ENCODE data around the gene GPR83.

GPR83 gene

DNA sequence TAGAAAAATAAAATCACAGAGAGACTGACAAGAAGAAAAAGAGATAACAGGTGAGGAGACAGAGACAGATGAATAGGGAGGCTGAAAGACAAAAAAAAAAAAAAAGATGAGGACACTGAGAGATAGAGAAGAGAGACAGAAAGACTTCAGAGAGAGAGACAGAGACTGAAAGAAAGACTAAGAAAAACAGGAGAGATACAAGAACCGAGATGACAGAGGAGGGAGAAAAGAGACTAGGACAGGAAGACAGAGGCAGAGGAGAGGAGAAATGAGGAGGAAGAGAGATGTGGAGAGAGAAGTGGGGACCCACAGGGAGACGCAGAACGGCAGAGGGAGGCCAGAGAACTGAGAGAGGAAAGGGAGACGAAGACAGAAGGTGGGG is 771 bp downstream of the GPR83 start:
- TF ChIP-seq EGR1 (IDR thresholded peaks at IDR 0.05) = no peak
- no peak for TF ChIP-seq EP300 (IDR thresholded peaks at IDR 0.05; ENCODE audit: borderline replicate concordance)
- no peak for TF ChIP-seq CEBPB (IDR thresholded peaks at IDR 0.05)
- TF ChIP-seq NFIC (IDR thresholded peaks at IDR 0.05) = no peak
- TF ChIP-seq, protein P1, sequence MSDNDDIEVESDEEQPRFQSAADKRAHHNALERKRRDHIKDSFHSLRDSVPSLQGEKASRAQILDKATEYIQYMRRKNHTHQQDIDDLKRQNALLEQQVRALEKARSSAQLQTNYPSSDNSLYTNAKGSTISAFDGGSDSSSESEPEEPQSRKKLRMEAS (IDR thresholded peaks at IDR 0.05) = no peak
- TF ChIP-seq TCF12 (IDR thresholded peaks at IDR 0.05; ENCODE audit: low read depth) = no peak
- TF ChIP-seq, protein P2, sequence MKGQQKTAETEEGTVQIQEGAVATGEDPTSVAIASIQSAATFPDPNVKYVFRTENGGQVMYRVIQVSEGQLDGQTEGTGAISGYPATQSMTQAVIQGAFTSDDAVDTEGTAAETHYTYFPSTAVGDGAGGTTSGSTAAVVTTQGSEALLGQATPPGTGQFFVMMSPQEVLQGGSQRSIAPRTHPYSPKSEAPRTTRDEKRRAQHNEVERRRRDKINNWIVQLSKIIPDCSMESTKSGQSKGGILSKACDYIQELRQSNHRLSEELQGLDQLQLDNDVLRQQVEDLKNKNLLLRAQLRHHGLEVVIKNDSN (IDR thresholded peaks at IDR 0.05) = no peak
- TF ChIP-seq, protein P3, sequence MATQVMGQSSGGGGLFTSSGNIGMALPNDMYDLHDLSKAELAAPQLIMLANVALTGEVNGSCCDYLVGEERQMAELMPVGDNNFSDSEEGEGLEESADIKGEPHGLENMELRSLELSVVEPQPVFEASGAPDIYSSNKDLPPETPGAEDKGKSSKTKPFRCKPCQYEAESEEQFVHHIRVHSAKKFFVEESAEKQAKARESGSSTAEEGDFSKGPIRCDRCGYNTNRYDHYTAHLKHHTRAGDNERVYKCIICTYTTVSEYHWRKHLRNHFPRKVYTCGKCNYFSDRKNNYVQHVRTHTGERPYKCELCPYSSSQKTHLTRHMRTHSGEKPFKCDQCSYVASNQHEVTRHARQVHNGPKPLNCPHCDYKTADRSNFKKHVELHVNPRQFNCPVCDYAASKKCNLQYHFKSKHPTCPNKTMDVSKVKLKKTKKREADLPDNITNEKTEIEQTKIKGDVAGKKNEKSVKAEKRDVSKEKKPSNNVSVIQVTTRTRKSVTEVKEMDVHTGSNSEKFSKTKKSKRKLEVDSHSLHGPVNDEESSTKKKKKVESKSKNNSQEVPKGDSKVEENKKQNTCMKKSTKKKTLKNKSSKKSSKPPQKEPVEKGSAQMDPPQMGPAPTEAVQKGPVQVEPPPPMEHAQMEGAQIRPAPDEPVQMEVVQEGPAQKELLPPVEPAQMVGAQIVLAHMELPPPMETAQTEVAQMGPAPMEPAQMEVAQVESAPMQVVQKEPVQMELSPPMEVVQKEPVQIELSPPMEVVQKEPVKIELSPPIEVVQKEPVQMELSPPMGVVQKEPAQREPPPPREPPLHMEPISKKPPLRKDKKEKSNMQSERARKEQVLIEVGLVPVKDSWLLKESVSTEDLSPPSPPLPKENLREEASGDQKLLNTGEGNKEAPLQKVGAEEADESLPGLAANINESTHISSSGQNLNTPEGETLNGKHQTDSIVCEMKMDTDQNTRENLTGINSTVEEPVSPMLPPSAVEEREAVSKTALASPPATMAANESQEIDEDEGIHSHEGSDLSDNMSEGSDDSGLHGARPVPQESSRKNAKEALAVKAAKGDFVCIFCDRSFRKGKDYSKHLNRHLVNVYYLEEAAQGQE (IDR thresholded peaks at IDR 0.05; ENCODE audit: low read depth) = no peak

DNA sequence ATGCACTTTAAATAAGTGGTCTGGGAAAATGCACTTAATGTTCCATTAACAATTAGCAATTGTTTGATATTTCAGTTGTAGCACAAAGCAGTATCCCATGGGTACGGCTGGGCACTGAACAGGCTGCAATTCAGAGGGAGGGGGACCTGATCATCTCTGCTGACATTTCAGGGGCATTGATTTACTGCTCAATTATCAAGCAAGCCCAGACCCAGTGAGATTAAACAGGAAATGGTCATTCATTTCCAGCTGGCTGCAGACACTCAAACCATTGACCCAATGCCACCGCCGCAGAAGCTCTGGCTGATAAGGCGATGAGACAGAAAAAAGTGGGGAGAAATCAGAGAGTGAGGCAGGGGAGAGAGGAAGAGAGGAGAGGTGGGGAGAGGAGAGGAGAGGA is 1.2 kb downstream of the GPR83 start:
- TF ChIP-seq NFIC (IDR thresholded peaks at IDR 0.05) = no peak
- no peak for TF ChIP-seq ZBTB7A (IDR thresholded peaks at IDR 0.05; ENCODE audit: low read depth)
- TF ChIP-seq, protein P3 (IDR thresholded peaks at IDR 0.05; ENCODE audit: low read depth) = no peak
- no peak for TF ChIP-seq EGR1 (IDR thresholded peaks at IDR 0.05)
- no peak for TF ChIP-seq TCF12 (IDR thresholded peaks at IDR 0.05; ENCODE audit: low read depth)
- TF ChIP-seq TEAD4 (IDR thresholded peaks at IDR 0.05) = no peak
- TF ChIP-seq, protein P1 (IDR thresholded peaks at IDR 0.05) = no peak
- TF ChIP-seq TAF1 (IDR thresholded peaks at IDR 0.05; ENCODE audit: low read depth) = no peak
- TF ChIP-seq CREB1 (IDR thresholded peaks at IDR 0.05; ENCODE audit: low read depth) = no peak

DNA sequence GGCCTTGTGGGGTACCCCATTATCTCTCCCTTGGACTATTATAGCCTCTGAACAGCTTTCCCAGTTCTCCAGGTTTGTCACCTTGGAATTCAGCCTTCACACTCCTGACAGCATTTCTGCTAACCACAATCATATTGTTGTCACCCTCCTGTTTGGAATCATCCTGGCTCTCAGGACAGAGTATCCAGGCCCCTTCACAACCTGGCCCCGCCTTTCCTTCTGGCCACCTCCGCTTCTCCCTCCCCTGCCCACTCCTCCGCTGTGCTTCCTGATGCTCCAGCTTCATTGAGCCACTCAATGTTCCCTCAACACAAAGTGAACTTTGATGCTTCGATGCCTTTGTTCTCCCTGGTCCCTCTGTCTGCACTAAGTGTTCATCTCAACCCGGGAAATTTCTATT is 3.1 kb downstream of the GPR83 start:
- no peak for TF ChIP-seq EP300 (IDR thresholded peaks at IDR 0.05; ENCODE audit: borderline replicate concordance)
- TF ChIP-seq EGR1 (IDR thresholded peaks at IDR 0.05) = no peak
- no peak for TF ChIP-seq NFIC (IDR thresholded peaks at IDR 0.05)
- TF ChIP-seq, protein P2 (IDR thresholded peaks at IDR 0.05) = no peak
- TF ChIP-seq TCF12 (IDR thresholded peaks at IDR 0.05; ENCODE audit: low read depth) = no peak
- no peak for TF ChIP-seq CREB1 (IDR thresholded peaks at IDR 0.05; ENCODE audit: low read depth)

DNA sequence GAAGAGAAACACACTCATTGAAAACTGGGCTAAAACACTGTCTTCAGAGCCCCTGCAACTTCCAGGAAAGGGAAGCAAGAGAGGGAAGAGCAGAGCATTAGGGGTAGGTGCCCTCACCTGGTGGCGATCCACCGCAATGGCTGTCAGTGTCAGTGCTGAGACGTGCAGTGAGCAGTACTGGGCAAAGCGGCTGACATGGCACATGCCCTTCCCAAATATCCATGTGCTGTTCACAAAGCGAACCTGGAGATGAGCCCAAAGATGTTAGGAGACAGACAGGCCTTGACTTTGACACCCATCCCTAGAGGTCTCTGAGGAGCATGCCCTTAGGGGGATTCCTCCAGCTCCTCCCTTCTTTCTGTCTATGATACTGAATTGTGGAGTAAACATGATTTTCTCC is 4.9 kb downstream of the GPR83 start:
- TF ChIP-seq TEAD4 (IDR thresholded peaks at IDR 0.05) (no peak), NFIC (IDR thresholded peaks at IDR 0.05) (no peak), EGR1 (IDR thresholded peaks at IDR 0.05) (no peak), TAF1 (IDR thresholded peaks at IDR 0.05; ENCODE audit: low read depth) (no peak), CEBPB (IDR thresholded peaks at IDR 0.05) (no peak), ZBTB7A (IDR thresholded peaks at IDR 0.05; ENCODE audit: low read depth) (no peak), FOXM1 (IDR thresholded peaks at IDR 0.05; ENCODE audit: borderline replicate concordance, low read depth) (no peak), CREB1 (IDR thresholded peaks at IDR 0.05; ENCODE audit: low read depth) (no peak), YY1 (IDR thresholded peaks at IDR 0.05; ENCODE audit: low read depth) (no peak), RAD21 (IDR thresholded peaks at IDR 0.05; ENCODE audit: low read depth) (no peak), EP300 (IDR thresholded peaks at IDR 0.05; ENCODE audit: borderline replicate concordance) (no peak), TCF12 (IDR thresholded peaks at IDR 0.05; ENCODE audit: low read depth) (no peak)
- TF ChIP-seq, protein P1 (IDR thresholded peaks at IDR 0.05) = no peak
- TF ChIP-seq, protein P3 (IDR thresholded peaks at IDR 0.05; ENCODE audit: low read depth) = no peak
- TF ChIP-seq, protein P2 (IDR thresholded peaks at IDR 0.05) = no peak
